HCT116 (cell line): ENCODE data around the gene PCDHGA11. TPM values are rescaled to one million over a fixed set of nuclear protein-coding genes. Genes with fewer than 3 reads are reported as not detected.
A peak's percentile ranks its signal among the peaks of the same experiment; 100 is the strongest.

Experiments
- ATAC-seq: fragments of 200-7000 bp; cut with Tn5 transposase; 2 replicates; pipeline ENCODE4 v1.9.1; 2020; ENCODE audit warnings: mild to moderate bottlenecking, moderate library complexity
- Bru-seq: library from RNA; stranded (reverse); fragments of 400-500 nt; gene quantifications from one replicate; lab custom pipeline; 2021; lab: Mats Ljungman, UMichigan
- BruChase-seq, 2 experiments: library from RNA; stranded (reverse); fragments of 400-500 nt; gene quantifications; one replicate each; lab custom pipeline; 2021; lab: Mats Ljungman, UMichigan
- BruUV-seq: library from RNA; stranded (reverse); fragments of 400-500 nt; replicated peaks from 2 replicates; lab custom pipeline; 2021; lab: Mats Ljungman, UMichigan
- CTCF ChIA-PET: fragments of 300-600 bp; sonication (Branson Sonifier 250); formaldehyde crosslinking; loops from one replicate; lab custom pipeline; 2021; ENCODE audit warnings: antibody characterized with exemption; lab: Charles Lee
- POLR2A ChIA-PET: fragments of 300-600, 350-600 bp; sonication (Branson Sonifier 250); formaldehyde crosslinking; loops from one replicate; lab custom pipeline; 2021; ENCODE audit warnings: antibody characterized with exemption; lab: Charles Lee
- RAD21 ChIA-PET, 2 experiments: fragments of 300-600 bp; sonication (Branson Sonifier 250); formaldehyde crosslinking; loops; one replicate each; lab custom pipeline; 2023; ENCODE audit warnings: low total read pairs in 2 of 2; ENCODE audit not compliant: uncharacterized antibody in 2 of 2, unreplicated experiment in 2 of 2, low non-redundant PET in 1 of 2; lab: Charles Lee
- DNase-seq: peaks from one replicate; pipeline ENCODE4 v3.0.0-alpha.2; 2010; ENCODE audit warnings: low read depth, low spot score
- H2AFZ ChIP-seq: fragments of 200-600 bp; shearing (Covaris generic), sonication (generic); 2 replicates; pipeline ENCODE4 v1.6.1; 2017; ENCODE audit warnings: low read depth, mixed run types, mixed read lengths, antibody characterized with exemption, low read length; ENCODE audit not compliant: poor library complexity, severe bottlenecking
- H3K27ac ChIP-seq: 2 replicates; pipeline ENCODE4 v1.5.1; 2012; ENCODE audit warnings: low read depth, low read length
- H3K27me3 ChIP-seq: fragments of 200-600 bp; sonication (generic); 2 replicates; pipeline ENCODE4 v1.6.1; 2016; ENCODE audit warnings: mixed run types, low read length, mixed read lengths; ENCODE audit not compliant: insufficient read depth
- H3K36me3 ChIP-seq, 2 experiments: fragments of 200-500 bp in 1 of 2; fragments of 200-600 bp in 1 of 2; sonication (Bioruptor generic) in 1 of 2; sonication (generic) in 1 of 2; 2 replicates each; pipeline versions ENCODE4 v1.5.1 to v1.6.1; 2014 to 2016; ENCODE audit warnings: low read length in 2 of 2, inconsistent platforms in 1 of 2, mixed read lengths in 1 of 2, mixed run types in 1 of 2; ENCODE audit not compliant: insufficient read depth in 2 of 2, control insufficient read depth in 1 of 2
- H3K4me1 ChIP-seq, 2 experiments: fragments of 200-600 bp in 1 of 2; sonication (generic) in 1 of 2; 2 replicates each; pipeline versions ENCODE4 v1.5.1 to v1.6.1; 2012 to 2017; ENCODE audit warnings: low read length in 2 of 2, inconsistent platforms in 1 of 2, mild to moderate bottlenecking in 1 of 2, mixed read lengths in 1 of 2, mixed run types in 1 of 2, moderate library complexity in 1 of 2; ENCODE audit not compliant: insufficient read depth in 2 of 2, control insufficient read depth in 1 of 2
- H3K4me2 ChIP-seq: fragments of 200-600 bp; sonication (generic); 2 replicates; pipeline ENCODE4 v1.6.1; 2017; ENCODE audit warnings: mixed run types, low read length, mixed read lengths
- H3K4me3 ChIP-seq, 2 experiments: fragments of 200-600 bp in 1 of 2; sonication (generic) in 1 of 2; replicated peaks in 1 of 2; 2 replicates each; pipeline ENCODE4 v1.5.1; 2011 to 2016; ENCODE audit warnings: low read length in 2 of 2, control low read depth in 1 of 2, low read depth in 1 of 2, mild to moderate bottlenecking in 1 of 2, mixed read lengths in 1 of 2, mixed run types in 1 of 2
- H3K79me2 ChIP-seq: fragments of 200-600 bp; sonication (generic); 2 replicates; pipeline ENCODE4 v1.6.1; 2017; ENCODE audit warnings: mild to moderate bottlenecking, mixed run types, low read length, moderate library complexity, mixed read lengths; ENCODE audit not compliant: insufficient read depth
- H3K9ac ChIP-seq: fragments of 200-600 bp; sonication (generic); 2 replicates; pipeline ENCODE4 v1.6.1; 2016; ENCODE audit warnings: low read length, mixed read lengths
- H3K9me2 ChIP-seq: fragments of 200-600 bp; sonication (generic), shearing (Covaris generic); 2 replicates; pipeline ENCODE4 v1.6.1; 2017; ENCODE audit warnings: mixed run types, mild to moderate bottlenecking, moderate library complexity; ENCODE audit not compliant: insufficient read depth
- H3K9me3 ChIP-seq, 2 experiments: fragments of 200-500 bp in 1 of 2; fragments of 200-600 bp in 1 of 2; sonication (Bioruptor generic) in 1 of 2; sonication (generic) in 1 of 2; 2 replicates each; pipeline ENCODE4 v1.6.1; 2014 to 2017; ENCODE audit warnings: low read length in 2 of 2, mixed read lengths in 2 of 2, inconsistent platforms in 1 of 2, low read depth in 1 of 2, mild to moderate bottlenecking in 1 of 2, mixed run types in 1 of 2, moderate library complexity in 1 of 2; ENCODE audit not compliant: control insufficient read depth in 1 of 2, insufficient read depth in 1 of 2
- H4K20me1 ChIP-seq: fragments of 200-600 bp; sonication (generic), shearing (Covaris generic); 2 replicates; pipeline ENCODE4 v1.6.1; 2017; ENCODE audit warnings: mixed run types, mild to moderate bottlenecking, moderate library complexity; ENCODE audit not compliant: insufficient read depth
- CTCF ChIP-seq, 3 experiments: fragments of 200-600 bp in 1 of 3; sonication (generic) in 1 of 3; IDR thresholded peaks in 2 of 3; conservative IDR thresholded peaks in 1 of 3; 2 replicates each; pipeline ENCODE4 v1.5.1; 2012 to 2017; ENCODE audit warnings: low read depth in 2 of 3, low read length in 2 of 3, antibody characterized with exemption in 1 of 3, borderline replicate concordance in 1 of 3, control low read depth in 1 of 3, mild to moderate bottlenecking in 1 of 3, mixed read lengths in 1 of 3, mixed run types in 1 of 3, moderate library complexity in 1 of 3; ENCODE audit not compliant: insufficient read depth in 1 of 3
- ELF1 ChIP-seq: IDR thresholded peaks from 2 replicates; pipeline ENCODE4 v1.6.1; 2012; ENCODE audit warnings: low read depth, borderline replicate concordance
- RAD21 ChIP-seq: IDR thresholded peaks from 2 replicates; pipeline ENCODE4 v1.6.1; 2012; ENCODE audit warnings: low read depth, mild to moderate bottlenecking
- SRF ChIP-seq: IDR thresholded peaks from 2 replicates; pipeline ENCODE4 v1.6.1; 2012; ENCODE audit warnings: low read depth
- intact Hi-C: fragments of 100-400 bp; cut with micrococcal nuclease; formaldehyde crosslinking; loops from 2 replicates; pipeline ENCODE4 v1.10.0; 2022
- long read RNA-seq: library from polyadenylated mRNA; unstranded; transcript quantifications from one replicate; pipeline ENCODE4 v2.0.0, GENCODE V29; 2021; ENCODE audit not compliant: unreplicated experiment
- polyA plus RNA-seq: library from polyadenylated mRNA; unstranded; fragments of >200 nt; gene quantifications from 2 replicates; pipeline ENCODE4 v1.2.1, GENCODE V29; 2012; ENCODE audit warnings: missing spikeins
- total RNA-seq: library from RNA; stranded (reverse); gene quantifications from one replicate; pipeline ENCODE4 v1.2.1, GENCODE V29; 2021; ENCODE audit not compliant: unreplicated experiment

The PCDHGA11 gene
- total RNA-seq (0.39 TPM), Bru-seq, nascent RNA (percentile 41 among the genes with signal in this experiment), BruChase-seq, experiment 1, labeled RNA remaining after a 6-hour chase (percentile 42 among the genes with signal in this experiment), BruChase-seq, experiment 2, labeled RNA remaining after a 2-hour chase (percentile 49 among the genes with signal in this experiment)
- polyA plus RNA-seq = 0.11 and 0.22 TPM in 2 replicates
- long read RNA-seq = 0 reads

GRCh38 chr5:141420855-141421488 is at the start of gene PCDHGA11:
PCDHGA11 (plus strand) TSS chr5:141421051; CDS start chr5:141421228, 177 bp downstream.
- POLR2A ChIA-PET = no interaction called here
- CTCF ChIA-PET = interaction anchor here (0.7 to 1.9 kb wide), 5 partner anchors 8 to 143 kb away, joined by 5 to 11 read pairs (median 6); partner anchors contain the start of gene PCDHGA10

More at GRCh38 chr5:141420855-141421488, at the start of gene PCDHGA11:
- Histone ChIP-seq H4K20me1 (no peaks in the 10 kb centered on the region), H3K4me1 (no peaks in the 10 kb centered on the region), H3K9me3 (peaks cover 4 to 22% of the 10 kb centered on the region in 2 experiments; a peak in 2 of 4 replicates), H3K79me2 (no peaks in the 10 kb centered on the region), H3K27ac (no peak within 1 kb of the TSS), H3K36me3 (no peaks in the 10 kb centered on the region), H2AFZ (no peak within 1 kb of the TSS), H3K4me2 (no peak within 1 kb of the TSS), H3K4me3 (no peak within 1 kb of the TSS), H3K9me2 (no peaks in the 10 kb centered on the region), H3K9ac (no peak within 1 kb of the TSS), H3K27me3 (no peaks in the 10 kb centered on the region)
- DNase-seq = peak; percentile 4
- RAD21 ChIA-PET = no interaction called here
- TF ChIP-seq RAD21 (peak; percentile 59), SRF (no peak), CTCF (IDR thresholded peaks at IDR 0.05 in 2 of 3, conservative IDR thresholded peaks at IDR 0.05 in 1 of 3; ENCODE audit: borderline replicate concordance in 1 of 3, insufficient read depth in 1 of 3, low read depth in 2 of 3, low read length in 2 of 3) (peak; percentile 31 to 48 (median 42); a peak in 3 of 6 replicates), ELF1 (no peak)
- no peak for ATAC-seq
- BruUV-seq = no TSS peak
- intact Hi-C loops = no loop called here
